Activated naive CD8-positive, alpha-beta T cell (primary cell): ENCODE data around the gene COPS6.
"Not testable (repeated sequence)": the region's sequence is repeated elsewhere in the genome, so short reads cannot be mapped to it uniquely, and the experiment has no call there.

Experiments
- H3K27ac Mint-ChIP-seq: one replicate; pipeline ENCODE4 v1.8.0; 2021; ENCODE audit warnings: mixed read lengths
- H3K27me3 Mint-ChIP-seq: one replicate; pipeline ENCODE4 v1.8.0; 2021; ENCODE audit warnings: mixed read lengths
- H3K36me3 Mint-ChIP-seq: one replicate; pipeline ENCODE4 v1.8.0; 2021; ENCODE audit warnings: mixed read lengths
- H3K4me1 Mint-ChIP-seq: one replicate; pipeline ENCODE4 v1.8.0; 2021; ENCODE audit warnings: low read depth, mixed read lengths
- H3K4me3 Mint-ChIP-seq: one replicate; pipeline ENCODE4 v1.8.0; 2021; ENCODE audit warnings: mild to moderate bottlenecking, mixed read lengths
- H3K9me3 Mint-ChIP-seq: one replicate; pipeline ENCODE4 v1.8.0; 2021; ENCODE audit warnings: low read depth, mixed read lengths

The COPS6 gene

DNA sequence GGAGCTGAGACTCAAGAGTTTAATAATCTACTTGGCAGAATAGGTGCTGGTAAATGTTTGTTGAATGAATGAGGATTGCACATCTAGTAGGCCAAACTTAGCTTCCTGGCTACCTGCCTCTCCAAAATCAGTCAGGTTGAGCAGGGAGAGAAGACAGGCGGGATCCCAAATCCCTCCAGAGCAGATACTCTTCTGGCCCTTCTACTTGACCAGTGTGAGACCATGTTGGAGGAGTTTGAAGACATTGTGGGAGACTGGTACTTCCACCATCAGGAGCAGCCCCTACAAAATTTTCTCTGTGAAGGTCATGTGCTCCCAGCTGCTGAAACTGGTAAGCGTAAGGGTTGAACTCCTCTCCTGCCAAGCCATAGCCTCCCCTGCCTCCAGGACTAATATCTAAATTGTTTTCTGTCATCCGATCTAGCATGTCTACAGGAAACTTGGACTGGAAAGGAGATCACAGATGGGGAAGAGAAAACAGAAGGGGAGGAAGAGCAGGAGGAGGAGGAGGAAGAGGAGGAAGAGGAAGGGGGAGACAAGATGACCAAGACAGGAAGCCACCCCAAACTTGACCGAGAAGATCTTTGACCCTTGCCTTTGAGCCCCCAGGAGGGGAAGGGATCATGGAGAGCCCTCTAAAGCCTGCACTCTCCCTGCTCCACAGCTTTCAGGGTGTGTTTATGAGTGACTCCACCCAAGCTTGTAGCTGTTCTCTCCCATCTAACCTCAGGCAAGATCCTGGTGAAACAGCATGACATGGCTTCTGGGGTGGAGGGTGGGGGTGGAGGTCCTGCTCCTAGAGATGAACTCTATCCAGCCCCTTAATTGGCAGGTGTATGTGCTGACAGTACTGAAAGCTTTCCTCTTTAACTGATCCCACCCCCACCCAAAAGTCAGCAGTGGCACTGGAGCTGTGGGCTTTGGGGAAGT lies 35.8 kb downstream of the COPS6 start:
- H3K4me3 Mint-ChIP-seq, result peak overlapping the region; percentile 96
- no peaks in the 10 kb centered on the region for H3K36me3 Mint-ChIP-seq
- H3K4me1 Mint-ChIP-seq, result peaks cover 47% of the 10 kb centered on the region
- H3K27me3 Mint-ChIP-seq, result no peaks in the 10 kb centered on the region
- H3K9me3 Mint-ChIP-seq, result no peaks in the 10 kb centered on the region
- H3K27ac Mint-ChIP-seq, result peak overlapping the region; percentile 75

DNA sequence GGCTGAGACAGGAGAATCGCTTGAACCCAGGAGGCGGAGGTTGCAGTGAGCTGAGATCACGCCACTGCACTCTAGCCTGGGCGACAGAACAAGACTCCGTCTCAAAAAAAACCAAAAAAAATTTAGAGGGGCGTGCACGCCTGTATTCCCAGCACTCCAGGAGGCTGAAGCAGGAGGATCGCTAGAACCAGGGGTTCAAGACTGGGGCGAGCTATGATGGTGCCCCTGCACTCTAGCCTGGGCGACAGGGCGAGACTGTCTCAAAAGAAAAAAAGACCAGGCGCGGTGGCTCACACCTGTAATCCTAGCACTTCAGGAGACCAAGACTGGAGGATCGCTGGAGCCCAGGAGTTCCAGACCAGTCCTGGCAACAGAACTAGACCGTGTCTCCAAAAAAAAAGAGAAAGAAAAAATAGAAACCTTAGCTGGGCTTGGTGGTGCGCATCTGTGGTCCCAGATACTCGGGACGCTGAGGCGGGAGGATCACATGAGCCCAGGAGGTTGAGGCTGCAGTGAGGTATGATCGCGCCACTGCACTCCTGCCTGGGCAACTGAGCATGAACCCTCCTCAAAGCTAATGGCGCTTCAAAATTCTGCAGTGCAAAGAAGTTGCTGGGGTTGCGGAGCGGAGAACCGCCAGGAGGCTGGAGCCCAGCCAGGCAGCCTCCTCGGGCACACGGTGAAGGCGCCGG lies 37.6 kb downstream of the COPS6 start:
- peaks cover 39% of the 10 kb centered on the region for H3K4me1 Mint-ChIP-seq

DNA sequence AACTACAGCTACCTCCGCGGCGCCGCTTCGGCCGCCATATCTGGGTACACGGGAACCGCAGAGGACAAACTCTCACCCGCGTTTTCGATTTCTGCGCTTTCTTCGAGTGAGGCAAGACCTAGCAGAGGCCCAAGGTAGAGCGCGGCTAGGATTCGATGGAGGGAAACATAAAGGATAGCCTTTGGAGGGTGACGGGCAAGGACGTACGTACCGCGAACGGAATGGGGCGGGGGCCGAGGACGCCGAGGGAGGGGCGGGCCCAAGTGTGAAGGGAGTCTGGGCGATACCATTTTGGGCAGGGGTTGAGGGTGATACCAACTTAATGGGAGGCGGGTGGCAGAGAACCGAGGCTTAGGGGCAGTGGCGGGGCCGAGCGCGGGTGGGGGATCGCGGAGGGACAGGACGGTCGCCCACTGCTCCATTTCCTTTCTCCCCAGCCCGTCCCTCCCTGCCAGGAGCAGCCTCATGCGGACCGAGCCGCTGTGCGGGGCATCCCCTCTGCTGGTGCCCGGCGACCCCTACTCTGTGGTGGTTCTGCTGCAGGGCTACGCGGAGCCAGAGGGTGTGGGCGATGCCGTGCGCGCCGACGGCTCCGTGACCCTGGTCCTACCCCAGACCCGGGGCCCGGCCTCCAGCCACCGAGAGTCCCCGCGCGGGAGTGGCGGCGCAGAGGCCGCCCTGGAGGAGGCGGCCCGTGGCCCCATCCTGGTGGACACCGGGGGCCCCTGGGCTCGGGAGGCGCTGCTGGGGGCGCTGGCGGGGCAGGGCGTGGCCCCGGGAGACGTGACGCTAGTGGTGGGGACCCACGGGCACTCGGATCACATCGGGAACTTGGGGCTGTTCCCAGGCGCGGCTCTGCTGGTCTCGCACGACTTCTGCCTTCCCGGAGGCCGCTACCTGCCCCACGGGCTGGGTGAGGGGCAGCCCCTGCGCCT lies 38.4 kb downstream of the COPS6 start, which contains the start of gene MBLAC1:
TSS of gene MBLAC1 (plus strand) at position 37 of the 935 bp plus-strand sequence. CDS start at position 466, 429 bp downstream.
- Mint-ChIP-seq H3K36me3 (no peaks in the 10 kb centered on the region), H3K4me3 (peak within 1 kb of the TSS; percentile 96), H3K9me3 (no peaks in the 10 kb centered on the region), H3K27me3 (no peaks in the 10 kb centered on the region), H3K4me1 (peaks cover 39% of the 10 kb centered on the region), H3K27ac (peak within 1 kb of the TSS; percentile 98)

More for the DNA sequence above, 37.6 kb downstream of the COPS6 start:
- H3K4me3 Mint-ChIP-seq, result peak overlapping the region; percentile 96
- no peaks in the 10 kb centered on the region for H3K36me3 Mint-ChIP-seq
- peak overlapping the region; percentile 98 for H3K27ac Mint-ChIP-seq
- no peaks in the 10 kb centered on the region for H3K27me3 Mint-ChIP-seq
- no peaks in the 10 kb centered on the region for H3K9me3 Mint-ChIP-seq

DNA sequence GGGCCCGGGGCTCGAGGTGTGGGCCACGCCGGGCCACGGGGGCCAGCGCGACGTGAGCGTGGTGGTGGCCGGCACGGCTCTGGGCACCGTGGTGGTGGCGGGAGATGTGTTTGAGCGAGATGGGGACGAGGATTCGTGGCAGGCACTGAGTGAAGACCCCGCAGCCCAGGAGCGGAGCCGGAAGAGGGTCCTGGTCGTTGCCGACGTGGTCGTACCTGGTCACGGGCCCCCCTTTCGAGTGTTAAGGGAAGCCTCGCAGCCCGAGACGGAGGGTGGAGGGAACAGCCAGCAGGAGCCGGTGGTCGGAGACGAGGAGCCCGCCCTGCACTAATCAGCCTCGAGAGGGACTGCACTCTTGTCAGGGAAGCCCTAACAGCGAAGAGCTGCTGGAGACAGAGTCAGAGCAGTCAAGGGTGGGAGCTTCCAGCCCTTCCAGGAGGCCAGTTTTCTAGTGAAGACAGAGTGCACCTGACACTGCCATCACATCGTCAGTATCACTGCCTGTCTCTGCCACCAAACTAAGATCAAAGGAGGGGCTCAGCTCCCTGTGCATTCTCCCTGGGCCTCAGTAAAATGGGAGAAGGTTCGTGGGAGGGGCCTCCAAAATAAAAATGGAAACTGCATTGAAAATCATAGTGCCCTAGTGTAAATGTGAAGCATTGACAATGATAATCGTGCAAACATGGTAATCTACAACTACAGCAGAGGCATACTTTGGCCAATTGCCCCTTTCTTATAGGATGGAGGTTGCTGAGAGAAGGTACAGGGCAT lies 39.3 kb downstream of the COPS6 start:
- Mint-ChIP-seq H3K9me3 (no peaks in the 10 kb centered on the region), H3K4me1 (peaks cover 41% of the 10 kb centered on the region), H3K27me3 (no peaks in the 10 kb centered on the region), H3K27ac (peak overlapping the region; percentile 61), H3K36me3 (no peaks in the 10 kb centered on the region), H3K4me3 (peak overlapping the region; percentile 78)

DNA sequence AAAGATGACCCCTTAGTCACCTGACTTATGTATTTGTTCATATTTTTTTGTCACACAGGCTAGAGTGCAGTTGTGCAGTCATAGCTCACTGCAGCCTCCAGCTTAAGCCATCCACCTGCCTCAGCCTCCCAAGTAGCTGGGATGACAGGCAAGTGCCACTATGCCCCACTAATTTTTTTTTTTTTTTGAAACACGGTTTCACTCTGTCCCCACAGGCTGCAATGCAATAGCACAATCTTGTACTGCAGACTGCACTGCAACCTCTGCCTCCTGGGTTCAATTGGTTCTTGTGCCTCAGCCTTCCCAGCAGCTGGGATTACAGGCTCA lies 39.8 kb downstream of the COPS6 start:
- Mint-ChIP-seq H3K4me3 (peak overlapping the region; percentile 78), H3K9me3 (no peaks in the 10 kb centered on the region), H3K27ac (peak overlapping the region; percentile 61), H3K27me3 (no peaks in the 10 kb centered on the region), H3K4me1 (peaks cover 41% of the 10 kb centered on the region), H3K36me3 (no peaks in the 10 kb centered on the region)

DNA sequence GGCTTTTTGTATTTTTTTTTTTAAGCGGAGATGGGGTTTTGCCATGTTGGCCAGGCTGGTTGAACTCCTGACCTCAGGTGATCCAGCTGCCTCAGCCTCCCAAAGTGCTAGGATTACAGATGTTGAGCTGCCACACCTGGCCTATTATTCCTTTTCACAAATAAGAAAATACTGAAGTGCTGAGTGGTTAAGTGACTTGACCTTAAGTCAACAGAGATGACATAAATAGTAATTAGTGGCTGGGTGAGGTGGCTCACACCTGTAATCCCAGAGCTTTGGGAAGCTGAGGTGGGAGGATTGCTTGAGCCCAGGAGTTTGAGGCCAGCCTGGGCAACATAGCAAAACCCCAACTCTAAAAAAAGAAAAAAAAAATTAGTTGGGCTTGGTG lies 41.4 kb downstream of the COPS6 start:
- H3K27ac Mint-ChIP-seq, H3K27me3 Mint-ChIP-seq, H3K9me3 Mint-ChIP-seq, H3K36me3 Mint-ChIP-seq, H3K4me3 Mint-ChIP-seq: not testable (repeated sequence)
- H3K4me1 Mint-ChIP-seq, result peaks cover 31% of the 10 kb centered on the region

DNA sequence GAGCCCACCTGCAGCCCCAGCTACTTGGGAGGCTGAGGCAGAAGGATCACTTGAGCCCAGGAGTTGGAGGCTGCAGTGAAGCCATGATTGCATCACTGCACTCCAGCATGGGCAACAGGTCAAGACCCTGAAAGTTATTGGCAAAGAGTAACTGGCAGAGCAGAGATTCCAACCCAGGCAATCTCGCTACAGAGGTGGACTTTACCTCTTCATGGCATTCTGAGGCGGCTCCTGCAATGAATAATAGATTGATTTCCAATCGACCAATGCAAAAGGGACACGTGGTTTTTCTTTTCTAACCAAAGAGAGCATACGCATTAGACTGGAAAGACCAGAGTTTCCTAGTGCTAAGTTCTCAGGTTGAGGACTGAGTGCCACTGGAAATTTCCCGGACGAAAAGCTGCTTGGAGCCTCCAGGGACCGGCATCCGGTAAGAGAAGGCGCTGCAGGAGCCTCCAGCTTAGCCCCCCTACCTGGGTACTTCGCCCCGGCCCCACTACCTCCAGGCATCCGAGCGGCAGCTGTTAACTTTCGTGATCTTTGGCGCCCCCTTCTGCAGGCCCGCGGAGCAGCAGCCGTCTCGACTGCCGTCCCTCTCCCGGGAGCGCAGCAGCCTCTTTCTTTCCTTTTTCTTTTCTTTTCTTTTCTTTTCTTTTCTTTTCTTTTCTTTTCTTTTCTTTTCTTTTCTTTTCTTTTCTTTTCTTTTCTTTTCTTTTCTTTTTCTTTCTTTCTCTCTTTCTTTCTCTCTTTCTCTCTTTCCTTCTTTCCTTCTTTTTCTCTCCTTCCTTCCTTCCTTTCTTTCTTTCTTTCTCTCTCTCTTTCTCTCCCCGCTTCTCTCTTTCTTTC lies 42.1 kb downstream of the COPS6 start:
- Mint-ChIP-seq H3K27ac (no peak overlapping the region), H3K27me3 (no peaks in the 10 kb centered on the region), H3K4me1 (peaks cover 26% of the 10 kb centered on the region), H3K36me3 (no peaks in the 10 kb centered on the region), H3K4me3 (no peak overlapping the region), H3K9me3 (no peaks in the 10 kb centered on the region)

DNA sequence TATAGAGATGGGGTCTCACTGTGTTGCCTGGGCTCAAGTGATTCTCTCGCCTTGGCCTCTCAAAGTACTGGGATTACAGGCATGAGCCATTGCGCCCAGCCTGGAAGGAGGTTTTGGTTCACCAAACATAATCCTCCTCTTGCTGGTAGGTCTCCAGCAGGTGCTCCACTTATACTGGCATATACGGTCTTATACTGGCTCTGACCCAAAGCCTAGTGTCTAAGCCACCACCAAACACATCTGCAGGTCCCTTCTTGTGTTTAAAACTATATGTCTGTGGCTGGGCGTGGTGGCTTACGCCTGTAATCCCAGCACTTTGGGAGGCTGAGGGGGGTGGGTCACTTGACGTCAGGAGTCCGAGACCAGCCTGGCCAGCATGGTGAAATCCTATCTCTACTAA lies 43.4 kb downstream of the COPS6 start:
- Mint-ChIP-seq H3K4me1 (peaks cover 18% of the 10 kb centered on the region), H3K4me3 (no peak overlapping the region), H3K27ac (no peak overlapping the region), H3K36me3 (no peaks in the 10 kb centered on the region), H3K27me3 (no peaks in the 10 kb centered on the region), H3K9me3 (no peaks in the 10 kb centered on the region)

DNA sequence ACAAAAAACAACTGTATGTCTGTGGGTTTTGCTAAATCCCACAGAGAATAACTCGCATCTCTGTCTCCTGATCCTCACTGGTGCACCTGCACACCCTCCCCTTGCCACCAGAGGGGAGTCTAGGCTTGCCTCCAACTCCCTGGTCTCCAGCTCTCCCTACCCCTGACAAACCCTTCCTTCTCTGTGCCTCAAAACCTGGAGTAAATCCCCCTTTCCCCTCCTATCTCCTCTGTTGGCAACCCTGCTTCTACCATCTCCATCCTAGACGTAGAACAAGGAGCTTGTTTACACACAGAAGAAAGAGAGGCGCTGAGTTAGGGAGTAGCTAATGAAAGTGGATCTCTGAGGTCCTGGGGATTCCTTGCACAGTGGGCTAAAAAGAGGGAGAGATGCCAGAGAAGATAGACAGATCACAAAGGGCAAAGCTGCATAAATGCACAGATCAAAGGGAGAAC lies 44.0 kb downstream of the COPS6 start:
- Mint-ChIP-seq H3K27ac (no peak overlapping the region), H3K4me1 (peaks cover 19% of the 10 kb centered on the region), H3K4me3 (no peak overlapping the region), H3K9me3 (no peaks in the 10 kb centered on the region), H3K27me3 (no peaks in the 10 kb centered on the region), H3K36me3 (no peaks in the 10 kb centered on the region)

DNA sequence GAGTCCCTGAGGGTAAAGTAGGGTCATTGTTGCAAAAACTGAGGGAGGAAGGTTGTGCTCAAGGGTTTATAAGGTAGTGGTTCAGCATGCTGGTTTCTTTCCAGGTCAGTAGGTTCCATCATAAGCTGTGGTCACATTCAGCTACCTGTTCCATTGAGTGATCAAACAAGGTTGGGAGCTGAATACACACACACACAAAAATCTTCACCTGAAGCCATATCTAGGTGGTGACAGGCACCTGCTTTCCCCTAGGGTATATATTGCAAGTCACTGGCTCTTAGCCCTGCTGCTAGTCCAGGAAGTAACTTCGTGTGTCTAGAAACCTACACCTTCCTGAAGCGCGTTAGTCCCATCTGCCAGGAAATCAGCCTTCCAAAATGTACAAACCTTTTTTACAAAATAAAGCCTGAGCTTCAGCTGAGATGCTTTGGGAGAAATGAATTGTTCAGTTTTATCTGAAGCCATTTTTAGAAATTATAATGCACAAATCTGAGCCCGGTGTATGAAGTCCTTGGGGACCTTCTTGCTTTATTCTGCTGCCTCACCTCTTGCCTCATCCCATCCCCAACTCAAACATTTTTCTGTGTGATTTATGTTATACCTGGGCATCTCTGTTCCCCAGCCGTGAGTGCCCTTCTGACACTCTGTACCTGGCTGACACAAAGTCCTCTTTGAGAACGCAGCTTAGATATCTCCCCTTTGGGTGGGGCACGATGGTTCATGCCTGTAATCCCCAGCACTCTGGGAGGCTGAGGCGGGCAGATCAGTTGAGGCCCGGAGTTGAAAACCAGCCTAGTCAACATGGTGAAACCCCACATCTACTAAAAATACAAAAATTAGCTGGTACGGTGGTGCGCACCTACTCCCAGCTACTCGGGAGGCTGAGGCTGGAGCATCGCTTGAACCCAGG lies 49.3 kb downstream of the COPS6 start:
- H3K27me3 Mint-ChIP-seq, result no peaks in the 10 kb centered on the region

DNA sequence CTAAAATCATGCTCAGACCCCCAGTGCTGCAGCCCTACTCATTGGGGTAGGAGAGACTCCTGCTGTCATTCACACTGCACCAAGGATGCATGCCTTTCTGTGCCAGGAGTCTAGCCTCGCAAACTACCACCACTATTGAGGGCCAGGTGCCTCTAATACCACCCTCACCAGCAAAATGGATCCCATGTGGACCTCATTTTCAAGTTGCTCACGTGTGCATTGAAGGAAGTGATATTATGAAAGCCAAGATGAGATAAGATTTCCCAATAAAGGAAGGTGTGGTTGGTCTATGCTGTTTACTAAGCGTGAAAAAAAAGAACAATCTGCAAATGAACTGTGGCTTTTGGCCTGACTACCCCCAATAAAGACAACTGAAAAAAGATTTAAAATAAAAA lies 52.8 kb downstream of the COPS6 start:
- Mint-ChIP-seq H3K4me3 (no peak overlapping the region), H3K4me1 (peaks cover 11% of the 10 kb centered on the region), H3K27ac (no peak overlapping the region), H3K36me3 (peaks cover 2% of the 10 kb centered on the region), H3K9me3 (no peaks in the 10 kb centered on the region), H3K27me3 (no peaks in the 10 kb centered on the region)

More for the DNA sequence above, 49.3 kb downstream of the COPS6 start:
- Mint-ChIP-seq H3K36me3 (peaks cover 2% of the 10 kb centered on the region), H3K9me3 (no peaks in the 10 kb centered on the region), H3K27ac (peak overlapping the region; percentile 76), H3K4me1 (peaks cover 11% of the 10 kb centered on the region), H3K4me3 (no peak overlapping the region)
